ENCODE measurements around the gene PURA.
"Not testable (repeated sequence)": the region's sequence is repeated elsewhere in the genome, so short reads cannot be mapped to it uniquely, and the experiment has no call there.

Gene PURA

DNA sequence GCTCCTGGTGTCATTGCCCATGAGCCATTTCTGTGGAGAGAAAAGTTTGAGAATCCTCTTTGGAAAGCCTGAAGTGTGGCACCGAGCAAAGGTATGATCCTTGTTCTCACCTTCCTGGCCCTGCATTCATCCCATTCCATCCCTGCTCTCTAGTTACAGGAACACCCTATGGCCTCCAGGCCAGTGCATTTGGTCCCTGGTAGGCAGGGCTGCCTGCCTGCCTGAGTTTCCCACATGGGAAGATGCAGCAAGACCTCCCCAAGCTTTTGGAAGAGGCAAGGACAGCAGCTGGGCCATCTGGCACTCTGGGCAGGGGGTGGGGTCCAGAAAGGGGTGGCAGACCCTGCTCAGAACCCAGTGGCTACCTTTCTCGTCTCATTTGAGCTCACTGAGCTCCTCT lies 36.3 kb downstream of the PURA start:
- no peak for DNase-seq (ENCODE audit: low read depth in 2 of 2)
- H3K4me3 ChIP-seq (replicated peaks in 1 of 2; ENCODE audit: low read depth in 2 of 2, low read length in 2 of 2) = no peak overlapping the region
- TF ChIP-seq, protein P1, sequence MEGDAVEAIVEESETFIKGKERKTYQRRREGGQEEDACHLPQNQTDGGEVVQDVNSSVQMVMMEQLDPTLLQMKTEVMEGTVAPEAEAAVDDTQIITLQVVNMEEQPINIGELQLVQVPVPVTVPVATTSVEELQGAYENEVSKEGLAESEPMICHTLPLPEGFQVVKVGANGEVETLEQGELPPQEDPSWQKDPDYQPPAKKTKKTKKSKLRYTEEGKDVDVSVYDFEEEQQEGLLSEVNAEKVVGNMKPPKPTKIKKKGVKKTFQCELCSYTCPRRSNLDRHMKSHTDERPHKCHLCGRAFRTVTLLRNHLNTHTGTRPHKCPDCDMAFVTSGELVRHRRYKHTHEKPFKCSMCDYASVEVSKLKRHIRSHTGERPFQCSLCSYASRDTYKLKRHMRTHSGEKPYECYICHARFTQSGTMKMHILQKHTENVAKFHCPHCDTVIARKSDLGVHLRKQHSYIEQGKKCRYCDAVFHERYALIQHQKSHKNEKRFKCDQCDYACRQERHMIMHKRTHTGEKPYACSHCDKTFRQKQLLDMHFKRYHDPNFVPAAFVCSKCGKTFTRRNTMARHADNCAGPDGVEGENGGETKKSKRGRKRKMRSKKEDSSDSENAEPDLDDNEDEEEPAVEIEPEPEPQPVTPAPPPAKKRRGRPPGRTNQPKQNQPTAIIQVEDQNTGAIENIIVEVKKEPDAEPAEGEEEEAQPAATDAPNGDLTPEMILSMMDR (IDR thresholded peaks at IDR 0.05; ENCODE audit: low read depth, low read length) = no peak

DNA sequence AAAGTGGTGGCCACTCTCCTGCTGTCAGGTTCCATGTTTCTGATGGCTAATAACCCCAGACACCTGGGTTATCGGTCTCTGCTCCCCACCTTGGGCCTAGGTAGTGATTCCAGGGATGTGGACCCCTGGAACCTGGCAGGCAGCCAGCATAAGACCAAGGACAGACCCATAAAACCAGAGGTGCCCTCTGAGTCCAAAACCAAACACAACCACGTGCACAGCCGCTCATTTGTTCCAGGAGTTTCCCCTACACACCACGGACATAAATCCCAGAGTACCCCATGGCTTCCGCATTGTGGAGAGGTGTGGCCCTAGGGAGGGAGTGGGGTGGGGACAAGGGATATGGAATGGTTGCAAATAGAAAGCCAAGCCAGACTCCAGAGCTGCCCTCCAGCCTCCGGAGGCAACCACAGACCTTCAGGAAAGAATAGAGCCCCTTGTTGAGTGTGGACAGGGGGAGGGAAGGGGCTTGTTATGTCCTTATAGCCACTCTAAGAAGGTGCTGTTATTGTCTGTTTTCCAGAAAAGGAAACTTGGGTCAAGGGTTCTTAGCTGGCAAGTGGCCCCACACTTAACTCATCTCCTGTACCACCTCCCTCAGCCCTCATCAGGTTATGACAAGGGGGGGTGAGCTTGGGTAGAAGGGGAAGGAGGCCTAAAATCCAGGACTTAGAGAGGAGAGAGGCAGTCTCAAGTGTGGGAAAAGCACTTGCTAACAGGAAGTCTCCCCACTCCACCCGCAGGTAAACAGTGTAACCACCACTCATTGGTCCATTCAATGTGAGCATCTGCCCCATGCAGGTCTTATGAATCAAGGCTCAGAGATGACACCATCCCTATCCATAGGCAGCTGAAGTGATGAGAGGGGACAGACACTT lies 37.5 kb downstream of the PURA start:
- DNase-seq (ENCODE audit: low read depth in 2 of 2) = no peak
- no peak overlapping the region for H3K4me3 ChIP-seq (replicated peaks in 1 of 2; ENCODE audit: low read depth in 2 of 2, low read length in 2 of 2)
- TF ChIP-seq, protein P1 (IDR thresholded peaks at IDR 0.05; ENCODE audit: low read depth, low read length) = no peak

DNA sequence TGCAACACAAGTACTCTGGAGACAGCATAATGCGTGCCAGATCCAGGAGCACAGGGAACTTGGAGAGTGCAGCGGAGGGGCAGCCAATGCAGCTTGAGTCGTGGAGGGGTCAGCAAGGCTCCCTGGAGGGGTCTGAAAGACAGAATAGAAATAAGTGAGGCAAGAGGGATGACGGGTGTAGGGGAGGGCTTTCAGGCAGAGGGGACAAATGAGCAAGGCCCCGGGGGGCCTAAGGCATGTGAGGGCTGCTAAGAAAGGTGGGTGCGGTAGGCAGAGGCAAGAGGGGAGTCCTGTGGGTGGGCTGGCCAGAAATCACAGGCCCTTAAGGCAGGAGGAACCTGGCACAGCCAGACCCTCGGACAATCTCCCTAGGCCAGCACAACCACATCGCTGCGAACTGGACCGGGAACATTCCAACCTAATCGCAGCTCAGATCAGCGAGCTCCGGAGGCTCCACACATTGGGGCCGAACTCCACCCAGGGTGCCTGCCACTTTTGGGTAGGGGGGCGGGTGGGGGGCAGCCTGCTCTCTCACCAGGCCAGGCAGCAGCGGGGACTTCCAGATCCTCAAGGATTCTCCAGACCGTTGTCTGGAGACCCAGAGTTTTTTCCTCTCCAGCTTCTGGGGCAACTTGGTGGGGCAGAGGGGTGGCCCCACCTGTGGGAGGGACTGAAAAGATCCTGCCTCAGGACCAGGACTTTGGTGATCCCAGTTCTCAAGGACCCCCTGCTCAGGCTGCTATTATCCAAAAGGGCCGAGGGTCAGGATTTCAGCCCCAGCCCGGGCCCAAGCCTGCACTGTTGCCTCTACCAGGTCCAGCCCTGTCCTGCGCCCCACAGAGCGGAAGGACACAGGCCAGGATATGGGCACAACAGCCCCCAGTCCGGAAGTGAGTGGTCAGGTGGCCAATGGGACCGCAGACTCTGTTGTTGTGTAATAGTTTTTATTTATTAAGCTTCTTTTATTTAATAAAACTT lies 38.4 kb downstream of the PURA start:
- TF ChIP-seq, protein P1 (IDR thresholded peaks at IDR 0.05; ENCODE audit: low read depth, low read length) = no peak
- H3K4me3 ChIP-seq (replicated peaks in 1 of 2; ENCODE audit: low read depth in 2 of 2, low read length in 2 of 2) = no peak overlapping the region
- DNase-seq (ENCODE audit: low read depth in 2 of 2) = no peak

DNA sequence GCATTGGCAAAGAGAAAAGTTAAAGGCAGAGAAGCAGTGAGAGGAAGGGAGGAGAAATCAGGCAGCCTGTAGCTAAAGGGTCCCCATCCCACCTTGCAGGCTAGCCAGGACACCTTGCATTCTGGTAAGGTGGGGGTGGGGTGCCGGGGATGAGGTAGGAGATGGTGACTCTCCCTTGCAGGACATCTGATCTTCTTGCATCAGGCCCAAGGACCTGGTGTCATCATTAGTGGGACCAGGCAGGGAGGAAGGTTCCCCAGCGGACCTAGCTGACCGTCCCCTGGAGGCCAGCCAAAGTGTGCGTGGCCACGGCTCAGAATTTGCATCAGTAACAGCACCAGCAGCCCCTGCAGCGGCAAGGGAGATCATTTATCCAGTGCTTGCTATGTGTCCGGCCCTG lies 39.3 kb downstream of the PURA start:
- TF ChIP-seq, protein P1 (IDR thresholded peaks at IDR 0.05; ENCODE audit: low read depth, low read length) = no peak
- DNase-seq (ENCODE audit: low read depth in 2 of 2) = no peak
- no peak overlapping the region for H3K4me3 ChIP-seq (replicated peaks in 1 of 2; ENCODE audit: low read depth in 2 of 2, low read length in 2 of 2)

DNA sequence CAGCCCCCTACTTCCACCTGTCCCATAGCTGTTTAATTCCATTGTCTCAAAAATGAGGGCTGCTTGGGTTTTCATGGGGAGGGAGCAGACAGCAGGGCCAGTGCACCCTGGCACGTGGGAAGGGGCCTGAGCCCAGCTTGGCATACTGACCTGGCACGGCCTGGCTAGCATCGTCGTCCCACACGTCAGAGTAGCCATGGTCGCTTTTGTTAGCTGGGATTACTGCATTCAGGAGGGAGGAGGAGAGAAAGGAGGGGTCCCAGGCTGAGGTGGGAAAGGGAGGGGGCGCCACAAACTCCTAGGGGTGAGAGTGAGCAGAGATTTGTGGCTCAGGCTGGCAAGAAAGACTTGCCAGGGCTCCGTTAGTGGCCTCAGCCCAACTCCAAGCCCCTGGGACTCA lies 40.0 kb downstream of the PURA start:
- TF ChIP-seq, protein P1 (IDR thresholded peaks at IDR 0.05; ENCODE audit: low read depth, low read length) = no peak
- H3K4me3 ChIP-seq (replicated peaks in 1 of 2; ENCODE audit: low read depth in 2 of 2, low read length in 2 of 2) = no peak overlapping the region
- no peak for DNase-seq (ENCODE audit: low read depth in 2 of 2)

DNA sequence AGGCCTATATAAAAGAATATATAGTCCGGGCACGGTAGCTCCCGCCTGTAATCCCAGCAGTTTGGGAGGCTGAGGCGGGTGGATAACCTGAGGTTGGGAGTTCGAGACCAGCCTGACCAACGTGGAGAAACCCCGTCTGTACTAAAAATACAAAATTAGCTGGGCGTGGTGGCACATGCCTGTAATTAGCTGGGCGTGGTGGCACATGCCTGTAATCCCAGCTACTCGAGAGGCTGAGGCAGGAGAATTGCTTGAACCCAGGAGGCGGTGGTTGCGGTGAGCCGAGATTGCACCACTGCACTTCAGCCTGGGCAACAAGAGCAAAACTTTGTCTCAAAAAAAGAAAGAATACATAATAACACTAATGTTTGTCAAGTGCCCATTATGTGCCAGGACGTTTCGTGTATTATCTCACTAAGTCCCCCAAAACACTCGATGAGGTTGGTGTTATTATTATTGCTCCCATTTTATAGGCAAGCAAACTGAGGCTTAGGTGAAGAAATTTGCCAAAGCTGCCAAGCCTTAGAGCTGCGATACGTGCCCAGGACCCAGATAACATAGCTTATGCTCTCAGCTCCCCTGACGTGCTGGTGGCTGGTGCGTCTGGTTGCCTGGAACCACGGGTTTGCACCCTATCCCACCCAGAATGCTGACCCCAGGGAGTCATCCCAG lies 40.9 kb downstream of the PURA start:
- H3K4me3 ChIP-seq (replicated peaks in 1 of 2; ENCODE audit: low read depth in 2 of 2, low read length in 2 of 2); DNase-seq (ENCODE audit: low read depth in 2 of 2): not testable (repeated sequence)

Measured in cardiac fibroblast (primary cell).